Psoas muscle (tissue), 8 donors: Measurements from ENCODE around the gene ATRNL1. TPM values are rescaled to one million over a fixed set of nuclear protein-coding genes. Genes with fewer than 3 reads are reported as not detected.

Source experiments
- ATAC-seq, 4 donors: fragments of 200-7000 bp; cut with Tn5 transposase; one replicate each; pipeline ENCODE4 v1.9.1; 2020; ENCODE audit warnings: moderate library complexity in 3 of 4, mild to moderate bottlenecking in 2 of 4
- DNase-seq, 2 donors: peaks; one replicate each; pipeline ENCODE4 v3.0.0-alpha.2; 2020
- H3K27ac ChIP-seq: fragments of 200-600 bp; one replicate; pipeline ENCODE4 v1.8.0; 2022
- H3K27me3 ChIP-seq, 3 donors: fragments of 200-600 bp in 1 of 3; one replicate each; pipeline versions ENCODE4 v1.6.1 to v1.8.0; 2013 to 2022; ENCODE audit warnings: low read length in 2 of 3, mild to moderate bottlenecking in 2 of 3, moderate library complexity in 1 of 3; ENCODE audit not compliant: insufficient read depth in 3 of 3
- H3K36me3 ChIP-seq, 2 donors: fragments of 200-600 bp in 1 of 2; one replicate each; pipeline versions ENCODE4 v1.6.1 to v1.8.0; 2013 to 2022; ENCODE audit warnings: low read depth in 1 of 2, mild to moderate bottlenecking in 1 of 2, moderate library complexity in 1 of 2; ENCODE audit not compliant: insufficient read depth in 1 of 2
- H3K4me1 ChIP-seq: fragments of 200-600 bp; one replicate; pipeline ENCODE4 v1.8.0; 2022
- H3K4me3 ChIP-seq: fragments of 200-600 bp; one replicate; pipeline ENCODE4 v1.8.0; 2022; ENCODE audit warnings: mild to moderate bottlenecking
- H3K9me3 ChIP-seq: fragments of 200-600 bp; one replicate; pipeline ENCODE4 v1.8.0; 2022
- CTCF ChIP-seq: fragments of 200-600 bp; IDR thresholded peaks from one replicate; pipeline ENCODE4 v1.8.0; 2022; ENCODE audit warnings: antibody characterized with exemption
- WGBS, 3 donors: extraction: QIAGEN DNeasy Blood & Tissue Kit; methylation state at CpG; one replicate each; pipeline versions ENCODE4 v1.1.6 to v1.1.7; 2013; 5-methylcytosine and 5-hydroxymethylcytosine counted together
- intact Hi-C, 2 donors: fragments of 100-400 bp; cut with DNase I; formaldehyde crosslinking; loops; one replicate each; pipeline versions ENCODE4 v1.11.0 to v1.14.2; 2022
- polyA plus RNA-seq, 3 donors: library from polyadenylated mRNA; stranded (reverse); fragments of 200-250 nt; gene quantifications; one replicate each; pipeline ENCODE4 v1.2.3, GENCODE V29; 2013
- total RNA-seq, 4 donors: library from RNA; stranded (reverse); fragmentation: NEBNext Ultra II Directional in 2 of 4; extraction: Animal tissue kit (Norgen Biotek cat#: 25700) in 2 of 4; gene quantifications; one replicate each; pipeline versions ENCODE4 v1.2.1 to v1.2.4, GENCODE V29; 2021 to 2023
- donor health status: healthy with polysubstance abuse.
- donor health status: DM: no; HTN: no; CAD: no; lungs with moderate emphysema.
- donor health status: Bipolar disorder and iron deficiency.
- donor health status: healthy.
- donor health status: DM: yes; HTN: yes; CAD: no.
- donor health status: DM: no; HTN: no; CAD: no.
- donor health status: DM: no; HTN: no; CAD: no.
- donor health status: DM: yes; HTN: yes; CAD: no.

Gene ATRNL1
- total and polyA plus RNA-seq, 7 donors, result 0.01 to 7.1 (median 2.2) TPM

- Histone ChIP-seq H3K4me3 (no peak overlapping the region), H3K27ac (no peak overlapping the region), H3K27me3 (no peaks in the 10 kb centered on the region), H3K4me1 (no peaks in the 10 kb centered on the region), H3K36me3 (no peaks in the 10 kb centered on the region), H3K9me3 (no peaks in the 10 kb centered on the region)
- WGBS, 3 donors, result 79 to 86% (median 81%) methylated on average over 4 of the region's 4 CpGs
- no peak for TF ChIP-seq CTCF
- no peak for DNase-seq
- intact Hi-C loops, result loop anchor here (5.0 to 10.0 kb wide), 3 partner anchors 248 to 651 kb away; no protein-coding TSS in a partner anchor
- ATAC-seq, result no peak
These were observed 32.3 kb downstream of the ATRNL1 start for GRCh38 chr10:115125505-115125904.

GRCh38 chr10:115129752-115130151 lies 36.6 kb downstream of the ATRNL1 start:
- ATAC-seq (peak in 3 of 4 donors; percentile 42 to 72 (median 59)), DNase-seq (no peak)
- TF ChIP-seq CTCF, result peak; percentile 63
- intact Hi-C loops, result loop anchor here (2.0 to 10.0 kb wide), 4 partner anchors 252 to 655 kb away; no protein-coding TSS in a partner anchor
- no peaks in the 10 kb centered on the region for H3K9me3 ChIP-seq
- no peak overlapping the region for H3K27ac ChIP-seq
- no peaks in the 10 kb centered on the region for H3K4me1 ChIP-seq
- no peaks in the 10 kb centered on the region for H3K36me3 ChIP-seq
- H3K4me3 ChIP-seq, result no peak overlapping the region
- H3K27me3 ChIP-seq, result no peaks in the 10 kb centered on the region

- Histone ChIP-seq H3K4me3 (no peak overlapping the region), H3K36me3 (no peaks in the 10 kb centered on the region), H3K27ac (no peak overlapping the region), H3K4me1 (no peaks in the 10 kb centered on the region), H3K9me3 (no peaks in the 10 kb centered on the region), H3K27me3 (no peaks in the 10 kb centered on the region)
- ATAC-seq (no peak), DNase-seq (no peak)
- intact Hi-C loops, result no loop called here
- TF ChIP-seq CTCF, result no peak
These were observed 43.5 kb downstream of the ATRNL1 start for GRCh38 chr10:115136616-115137015.

GRCh38 chr10:115141254-115141653 lies 48.1 kb downstream of the ATRNL1 start:
- no peak overlapping the region for H3K27ac ChIP-seq
- DNase-seq (no peak), ATAC-seq (no peak)
- no peaks in the 10 kb centered on the region for H3K36me3 ChIP-seq
- H3K4me3 ChIP-seq, result no peak overlapping the region
- no peaks in the 10 kb centered on the region for H3K4me1 ChIP-seq
- H3K27me3 ChIP-seq, result no peaks in the 10 kb centered on the region
- TF ChIP-seq CTCF, result peak; percentile 15
- intact Hi-C loops, result loop anchor here in 1 of 2 donors (10.0 kb wide), 1 partner anchor 1244 kb away; no protein-coding TSS in a partner anchor
- no peaks in the 10 kb centered on the region for H3K9me3 ChIP-seq

GRCh38 chr10:115157357-115157756 lies 64.2 kb downstream of the ATRNL1 start:
- 70 to 75% (median 71%) methylated on average over 2 of the region's 2 CpGs for WGBS, 3 donors
- no peak overlapping the region for H3K27ac ChIP-seq
- ATAC-seq (no peak), DNase-seq (no peak)
- no peaks in the 10 kb centered on the region for H3K9me3 ChIP-seq
- no peak overlapping the region for H3K4me3 ChIP-seq
- intact Hi-C loops, result no loop called here
- no peaks in the 10 kb centered on the region for H3K27me3 ChIP-seq
- no peaks in the 10 kb centered on the region for H3K36me3 ChIP-seq
- TF ChIP-seq CTCF, result no peak
- H3K4me1 ChIP-seq, result no peaks in the 10 kb centered on the region
